GM21381 (cell line): ENCODE measurements around the gene EPHB6.

ENCODE experiments used
- ATAC-seq: cut with Tn5 transposase; IDR thresholded peaks from one replicate; pipeline ENCODE4 v1.9.1; 2021; ENCODE audit warnings: mild to moderate bottlenecking, moderate library complexity; ENCODE audit not compliant: unreplicated experiment

The EPHB6 gene

GRCh38 chr7:142854372-142855113 lies at the start of gene EPHB6:
TSS of gene EPHB6 (plus strand) at chr7:142855076. CDS start at chr7:142863228, 8,152 bp downstream.
- peak; percentile 53 for ATAC-seq

DNA sequence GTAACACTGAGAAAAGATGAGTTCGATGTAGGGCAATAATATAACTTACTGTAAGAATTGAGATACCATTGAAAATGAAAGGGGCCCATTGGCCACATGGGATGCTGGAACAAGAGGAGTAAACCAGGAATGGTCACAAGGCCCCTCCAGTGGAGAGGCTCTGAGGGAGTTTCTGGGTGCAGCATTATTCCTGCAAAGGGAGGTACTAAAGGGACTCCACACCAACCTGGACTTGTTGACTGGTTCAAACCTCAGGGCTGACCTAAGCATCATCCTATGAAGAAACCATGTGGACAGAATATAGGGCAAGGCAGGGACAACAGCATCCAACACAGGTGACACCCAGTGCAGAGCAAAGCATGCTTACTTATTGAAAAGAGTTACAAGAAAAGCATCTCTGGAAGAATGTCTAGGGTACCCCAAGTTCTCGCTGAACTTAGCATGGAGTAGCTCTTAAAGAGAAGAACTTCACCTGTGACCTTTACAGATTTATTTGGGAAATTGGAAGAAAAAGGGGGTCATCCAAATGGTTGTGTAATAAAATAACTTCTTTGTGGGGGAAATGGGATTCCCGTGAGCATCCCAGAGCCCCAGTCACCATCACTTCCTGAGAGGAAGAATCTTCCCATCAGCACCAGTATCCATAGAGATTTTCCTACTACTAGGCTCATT lies 49.4 kb upstream of the EPHB6 start:
- no peak for ATAC-seq

DNA sequence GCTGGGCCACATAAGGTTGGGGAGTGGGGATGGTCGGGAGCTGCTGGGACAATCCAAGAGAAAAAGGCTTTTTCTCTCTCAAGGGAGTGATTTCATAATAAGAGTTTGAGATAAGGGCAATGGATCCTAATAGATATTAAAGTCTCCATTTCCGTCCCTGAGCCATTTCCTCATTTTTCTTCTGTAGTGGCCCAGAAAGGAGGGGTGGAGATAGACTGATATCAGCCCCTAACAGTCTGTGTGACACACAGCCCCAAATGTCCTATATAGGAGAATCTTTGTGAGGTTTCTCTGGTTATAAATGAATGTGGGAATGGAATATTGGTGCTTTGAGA lies 48.9 kb upstream of the EPHB6 start:
- no peak for ATAC-seq

- no peak for ATAC-seq
Observed at GRCh38 chr7:142806957-142807356, 47.9 kb upstream of the EPHB6 start.

- peak; percentile 18 for ATAC-seq
Observed at GRCh38 chr7:142807855-142808460, 46.9 kb upstream of the EPHB6 start.

- ATAC-seq, result peak; percentile 33
Observed at GRCh38 chr7:142808461-142808801, 46.4 kb upstream of the EPHB6 start.

DNA sequence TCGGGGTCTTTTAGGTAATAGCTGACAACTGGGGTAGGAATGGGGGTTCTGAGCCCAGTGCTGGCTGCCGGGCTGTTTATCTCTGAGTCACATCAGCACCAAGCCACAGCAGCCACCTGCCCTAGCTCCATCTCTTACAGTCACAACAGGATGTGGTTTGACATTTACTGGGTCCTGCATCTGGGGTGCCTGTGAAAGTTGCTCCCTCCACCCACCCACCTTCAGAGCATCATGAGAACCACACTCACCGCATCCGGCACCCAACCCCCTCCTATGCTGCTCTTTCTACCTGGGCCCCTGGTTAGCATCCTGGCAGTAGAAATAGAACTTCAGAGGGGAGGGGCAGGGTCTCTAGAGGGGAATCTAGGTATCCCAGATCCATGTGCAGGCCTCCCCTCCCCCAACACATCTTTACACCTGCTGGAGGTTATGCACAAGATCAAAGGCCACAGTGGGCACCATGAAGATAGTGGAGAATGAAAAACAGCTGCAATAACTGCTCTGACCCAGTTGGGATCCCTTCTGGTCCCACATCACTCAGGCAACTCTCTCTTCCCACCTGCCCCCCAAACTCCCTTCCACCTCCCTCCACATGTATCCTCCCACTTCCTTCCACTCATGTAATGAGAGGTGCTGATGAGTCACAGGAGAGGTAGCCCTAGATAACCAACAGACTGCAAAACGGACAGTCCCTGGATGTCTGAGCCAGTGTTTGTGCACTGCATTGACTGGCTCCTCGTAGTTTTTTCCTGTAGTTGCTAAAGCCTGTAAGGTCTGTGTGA lies 45.9 kb upstream of the EPHB6 start:
- peak; percentile 89 for ATAC-seq

DNA sequence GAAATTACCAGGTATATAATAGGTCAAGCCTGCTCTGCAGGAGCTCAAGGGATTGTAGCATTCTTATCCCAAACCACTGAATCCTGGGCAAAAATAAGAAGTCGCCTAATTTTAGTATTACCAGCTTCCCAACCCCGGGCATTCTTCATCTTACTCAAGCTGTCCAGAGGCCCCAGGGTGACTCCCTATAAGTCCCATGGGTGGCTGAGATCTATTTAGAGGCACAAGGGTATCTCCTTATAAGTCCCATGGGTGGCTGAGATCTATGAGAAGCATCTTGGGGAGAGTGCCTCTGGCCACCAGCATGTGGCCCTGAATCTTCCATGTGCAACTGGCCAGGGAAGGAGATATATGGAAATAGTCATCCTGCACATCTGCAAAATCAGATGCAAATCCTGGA lies 45.2 kb upstream of the EPHB6 start:
- ATAC-seq, result no peak

GRCh38 chr7:142811154-142811737 lies 43.6 kb upstream of the EPHB6 start:
- no peak for ATAC-seq

DNA sequence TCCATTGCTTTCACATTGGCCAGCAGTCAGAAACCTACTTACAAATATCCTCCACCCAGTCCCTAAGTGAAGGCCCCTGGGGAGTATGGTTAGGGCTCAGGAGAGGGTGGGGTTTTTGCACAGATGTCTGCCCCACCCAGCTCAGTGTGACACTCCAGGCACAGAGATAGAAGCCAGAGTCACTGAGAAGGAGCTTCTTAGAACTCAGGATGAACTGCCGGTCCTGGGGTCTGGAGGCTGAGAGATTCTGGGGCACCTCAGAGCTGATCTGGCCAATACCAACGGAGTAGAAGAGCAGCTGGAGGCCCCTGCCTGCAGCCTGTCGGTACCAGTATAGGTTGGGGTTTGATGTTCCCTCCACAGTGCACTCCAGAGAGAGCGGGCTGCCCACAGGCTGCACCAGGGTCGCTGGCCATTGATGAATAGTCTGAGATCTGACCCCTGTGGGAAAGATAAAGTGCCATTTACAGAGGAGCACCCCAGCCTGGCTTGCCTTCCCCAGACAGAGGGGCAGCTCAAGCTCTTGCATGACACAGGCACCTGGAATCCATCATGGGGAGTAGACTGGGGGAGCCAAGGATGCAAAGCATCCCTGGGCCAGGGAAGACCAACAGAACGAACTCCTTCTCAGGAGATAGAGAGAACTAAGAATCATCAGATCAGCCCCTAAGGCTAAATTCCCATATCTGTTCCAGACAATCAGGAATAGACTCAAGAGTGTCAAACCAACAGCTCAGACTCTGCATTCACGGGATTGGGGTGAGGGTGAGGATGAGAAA lies 42.2 kb upstream of the EPHB6 start:
- no peak for ATAC-seq

- ATAC-seq, result no peak
Observed at GRCh38 chr7:142813226-142813625, 41.6 kb upstream of the EPHB6 start.

DNA sequence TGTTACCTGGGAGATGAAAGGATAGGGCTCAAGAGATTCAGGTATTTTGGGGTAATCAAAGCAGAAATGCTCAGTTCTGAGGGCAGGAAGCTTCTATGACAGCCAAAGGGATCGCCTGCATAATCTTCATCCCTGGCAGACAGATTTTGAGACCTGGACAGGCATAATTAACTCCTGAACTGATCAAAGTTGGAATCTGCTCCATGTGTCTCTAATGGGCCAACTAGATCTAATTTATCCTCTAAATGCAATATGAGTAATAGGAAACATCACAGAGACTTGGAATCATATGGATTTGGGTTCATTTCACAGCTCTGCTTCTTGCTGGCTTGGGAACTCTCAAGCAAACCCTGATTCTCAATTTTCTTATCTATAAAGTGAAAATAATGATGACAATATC lies 41.2 kb upstream of the EPHB6 start:
- no peak for ATAC-seq

DNA sequence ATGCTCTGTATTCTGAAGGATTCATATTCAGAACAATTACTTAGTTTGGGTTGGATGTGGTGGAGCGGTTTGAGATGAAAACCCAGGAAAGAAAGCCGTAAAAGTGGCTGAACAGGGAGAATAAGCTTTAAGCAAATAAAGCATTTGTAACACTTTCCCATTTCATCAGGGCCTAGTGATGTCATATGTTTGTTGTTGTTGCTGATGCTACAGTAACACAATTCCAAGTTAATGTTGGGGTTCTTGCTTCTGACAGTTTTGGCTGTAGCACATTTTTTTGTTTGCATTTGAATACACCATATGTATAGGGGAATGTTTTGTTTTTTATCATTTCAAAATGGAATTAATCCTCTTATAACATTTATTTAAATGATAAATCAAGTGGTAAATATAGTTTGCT lies 40.4 kb upstream of the EPHB6 start:
- ATAC-seq, result no peak

DNA sequence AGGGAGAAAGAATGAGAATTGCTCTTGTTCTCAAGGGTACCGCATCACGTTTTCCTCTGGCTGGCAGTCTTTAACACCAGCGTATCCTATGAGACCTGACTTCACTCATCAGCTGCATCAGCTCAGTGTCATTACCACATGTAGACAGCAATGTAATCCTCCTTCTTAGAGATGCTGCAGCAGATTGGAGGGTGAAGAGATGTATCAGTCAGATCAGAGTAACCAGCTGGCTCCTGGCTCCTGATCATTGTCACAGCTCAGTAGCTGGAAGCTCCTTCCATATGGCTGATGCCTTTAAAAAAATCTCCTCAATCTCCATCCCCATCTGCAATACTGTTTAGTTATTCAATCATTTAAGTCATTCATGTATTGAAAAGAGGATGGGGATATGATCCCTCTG lies 39.7 kb upstream of the EPHB6 start:
- ATAC-seq, result no peak

DNA sequence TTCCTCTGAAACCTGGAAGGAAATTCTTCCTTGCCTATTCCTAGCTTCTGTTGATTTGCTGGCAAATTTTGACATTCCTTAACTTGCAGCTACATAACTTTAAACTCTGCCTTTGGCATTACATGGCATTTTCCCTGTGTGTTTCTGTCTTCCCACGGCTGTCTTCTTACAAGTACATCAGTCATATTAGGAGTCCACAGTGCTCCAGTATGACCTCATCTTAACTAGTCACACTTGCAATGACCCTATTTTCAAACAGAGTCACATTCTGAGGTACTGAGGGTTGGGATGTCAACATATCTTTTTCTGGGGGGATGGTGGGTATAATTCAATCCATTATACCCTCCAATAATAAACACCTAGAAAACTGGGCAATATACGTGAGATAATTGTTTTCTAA lies 37.4 kb upstream of the EPHB6 start:
- ATAC-seq, result no peak

DNA sequence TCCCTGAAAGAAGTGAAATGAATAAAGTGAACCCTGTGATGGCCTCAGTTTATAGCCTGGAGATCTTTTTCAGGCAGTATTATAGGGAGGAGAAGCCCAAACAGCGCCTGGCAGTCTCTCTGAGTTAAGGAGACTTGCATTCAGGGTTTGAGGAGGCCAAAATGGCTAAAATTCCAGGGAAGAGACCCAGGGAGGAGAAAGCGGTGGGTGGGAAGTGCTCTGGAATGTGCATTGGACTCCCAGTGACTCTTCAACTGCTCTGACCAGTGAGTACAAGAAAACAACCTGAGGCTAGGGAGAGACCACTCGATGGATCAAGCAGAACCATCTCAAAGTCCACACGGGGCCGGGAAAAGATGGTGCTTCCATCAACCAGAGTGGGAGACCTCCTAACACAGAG lies 35.3 kb upstream of the EPHB6 start:
- ATAC-seq, result no peak

- ATAC-seq, result no peak
Observed at GRCh38 chr7:142822714-142823113, 32.2 kb upstream of the EPHB6 start.

DNA sequence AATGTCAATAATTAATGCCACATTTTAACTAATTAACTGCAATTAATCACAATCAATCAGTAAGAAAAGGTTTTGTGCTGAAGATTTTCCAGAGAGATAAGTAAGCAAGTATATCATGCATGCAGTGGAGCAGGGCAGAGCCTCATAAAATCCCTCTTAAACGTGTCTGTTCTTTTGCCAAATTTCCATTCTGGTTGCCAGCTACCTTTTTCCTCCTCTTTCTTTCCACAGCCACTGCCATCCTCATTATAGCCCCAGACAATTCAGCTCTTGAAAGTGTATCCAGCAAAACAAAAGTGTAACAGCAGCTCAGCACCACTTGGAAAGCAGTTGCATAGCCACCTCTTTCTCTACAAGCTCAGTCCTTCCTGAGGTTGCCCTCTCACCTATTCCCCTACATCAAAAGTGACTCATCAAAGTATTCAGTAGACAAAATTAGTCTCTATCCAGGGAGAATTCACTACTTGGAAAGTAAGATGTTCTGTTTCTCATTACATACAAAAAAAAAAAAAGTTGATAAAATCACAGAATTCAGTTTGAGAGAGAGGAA lies 26.9 kb upstream of the EPHB6 start:
- no peak for ATAC-seq

DNA sequence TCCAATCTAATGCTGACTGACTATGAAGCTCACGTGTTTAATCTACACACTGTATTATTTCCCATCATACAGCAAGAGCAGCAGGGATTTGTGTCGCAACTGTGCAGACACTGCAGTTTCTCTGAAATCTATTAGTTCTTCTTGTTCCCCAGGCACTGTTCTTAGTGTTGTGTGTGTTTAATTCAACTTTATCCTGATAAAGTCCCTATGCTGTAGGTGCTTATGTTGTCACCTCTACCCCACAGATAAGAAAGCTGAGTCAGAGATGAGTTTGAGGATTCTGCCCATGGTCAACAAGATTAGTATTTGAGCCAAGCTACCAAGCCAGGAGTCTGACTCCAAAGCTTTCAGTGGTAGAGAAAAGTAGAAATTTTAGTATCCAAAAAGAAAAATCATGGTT lies 22.5 kb upstream of the EPHB6 start:
- no peak for ATAC-seq
